GM12874 (cell line): ENCODE results near the gene KCNJ2.

Experiments used
- CTCF ChIP-seq: IDR thresholded peaks from 2 replicates; pipeline ENCODE4 v1.5.1; 2011; ENCODE audit warnings: low read depth, mild to moderate bottlenecking, control low read depth, low read length, moderate library complexity; ENCODE audit not compliant: insufficient read depth

KCNJ2 gene

GRCh38 chr17:70127221-70127873, 42.0 kb upstream of the KCNJ2 start:
- no peak for TF ChIP-seq CTCF

DNA sequence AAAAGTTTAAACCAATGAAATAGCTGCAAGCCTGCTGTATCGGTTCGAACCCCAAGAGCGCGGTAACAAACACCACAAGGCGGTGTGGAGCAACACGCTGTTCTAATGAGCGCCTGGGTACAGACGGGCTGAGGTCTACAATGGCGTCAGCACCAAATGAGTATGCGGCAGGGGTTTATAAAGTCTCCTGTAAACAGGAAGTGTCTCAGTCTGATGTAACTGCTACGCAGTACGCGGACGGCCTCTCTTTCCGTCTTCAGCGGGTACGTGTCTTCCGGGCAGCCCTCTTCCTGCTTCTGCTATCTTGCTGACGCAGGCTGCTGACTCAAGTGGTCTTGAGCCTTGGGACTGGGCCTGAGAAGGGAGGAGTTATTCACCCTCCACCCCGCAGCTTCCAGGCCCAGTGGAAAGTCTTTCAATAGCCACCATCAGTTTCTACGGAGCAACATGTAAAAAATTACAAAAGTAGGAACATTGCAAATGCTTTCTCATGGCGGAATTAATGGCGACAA, 40.5 kb upstream of the KCNJ2 start:
- no peak for TF ChIP-seq CTCF

DNA sequence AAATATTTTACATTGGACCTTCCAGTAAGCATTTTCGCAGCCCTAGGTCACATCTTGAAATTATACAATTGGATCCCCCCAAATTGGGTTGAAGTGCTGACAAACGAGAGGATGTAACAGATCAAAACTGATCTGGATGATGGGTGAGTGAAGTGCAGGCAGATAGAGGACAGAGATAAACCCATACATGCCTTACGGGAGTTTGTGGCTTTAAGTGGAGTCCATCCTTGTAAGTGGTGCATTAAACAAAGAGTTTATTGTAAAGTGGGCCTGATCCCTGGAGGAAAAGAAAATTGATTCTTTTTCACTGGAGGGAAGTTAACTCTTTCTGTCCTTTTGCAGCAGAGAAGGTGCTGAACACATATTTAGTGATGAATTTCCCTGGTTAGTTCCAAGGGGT, 39.0 kb upstream of the KCNJ2 start:
- TF ChIP-seq CTCF: no peak

- TF ChIP-seq CTCF: no peak
These were observed 36.8 kb upstream of the KCNJ2 start for GRCh38 chr17:70132505-70132904.

- no peak for TF ChIP-seq CTCF
These were observed 35.3 kb upstream of the KCNJ2 start for GRCh38 chr17:70134042-70134441.

DNA sequence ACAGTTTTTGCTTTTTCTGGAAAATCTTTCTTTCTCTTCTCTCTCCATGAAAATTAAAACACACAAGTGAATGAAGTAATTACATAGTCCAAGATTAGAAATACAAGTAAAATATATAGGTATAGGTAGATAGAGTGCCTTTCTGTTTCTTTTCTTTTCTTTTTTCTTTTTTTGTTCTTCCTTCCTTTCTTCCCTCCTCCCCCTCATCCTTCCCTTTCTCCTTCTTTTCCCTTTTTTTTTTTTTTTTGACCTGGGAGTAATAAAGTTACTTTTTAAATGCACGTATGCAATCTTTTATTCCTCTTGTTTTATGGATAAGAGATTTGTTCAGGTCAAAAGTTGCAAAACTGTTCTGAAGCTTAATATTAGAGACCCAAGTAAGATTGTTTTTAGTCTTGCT, 34.6 kb upstream of the KCNJ2 start:
- TF ChIP-seq CTCF: no peak

GRCh38 chr17:70136131-70136530, 33.2 kb upstream of the KCNJ2 start:
- no peak for TF ChIP-seq CTCF
